DMS 273 (cell line): Measurements from ENCODE around the gene COP1.
"Not testable (repeated sequence)": the region's sequence is repeated elsewhere in the genome, so short reads cannot be mapped to it uniquely, and the experiment has no call there.

Source experiments
- DNase-seq: peaks from one replicate; lab custom pipeline; 2025; ENCODE audit not compliant: unreplicated experiment; lab: John Stamatoyannopoulos, UW

The COP1 gene

DNA sequence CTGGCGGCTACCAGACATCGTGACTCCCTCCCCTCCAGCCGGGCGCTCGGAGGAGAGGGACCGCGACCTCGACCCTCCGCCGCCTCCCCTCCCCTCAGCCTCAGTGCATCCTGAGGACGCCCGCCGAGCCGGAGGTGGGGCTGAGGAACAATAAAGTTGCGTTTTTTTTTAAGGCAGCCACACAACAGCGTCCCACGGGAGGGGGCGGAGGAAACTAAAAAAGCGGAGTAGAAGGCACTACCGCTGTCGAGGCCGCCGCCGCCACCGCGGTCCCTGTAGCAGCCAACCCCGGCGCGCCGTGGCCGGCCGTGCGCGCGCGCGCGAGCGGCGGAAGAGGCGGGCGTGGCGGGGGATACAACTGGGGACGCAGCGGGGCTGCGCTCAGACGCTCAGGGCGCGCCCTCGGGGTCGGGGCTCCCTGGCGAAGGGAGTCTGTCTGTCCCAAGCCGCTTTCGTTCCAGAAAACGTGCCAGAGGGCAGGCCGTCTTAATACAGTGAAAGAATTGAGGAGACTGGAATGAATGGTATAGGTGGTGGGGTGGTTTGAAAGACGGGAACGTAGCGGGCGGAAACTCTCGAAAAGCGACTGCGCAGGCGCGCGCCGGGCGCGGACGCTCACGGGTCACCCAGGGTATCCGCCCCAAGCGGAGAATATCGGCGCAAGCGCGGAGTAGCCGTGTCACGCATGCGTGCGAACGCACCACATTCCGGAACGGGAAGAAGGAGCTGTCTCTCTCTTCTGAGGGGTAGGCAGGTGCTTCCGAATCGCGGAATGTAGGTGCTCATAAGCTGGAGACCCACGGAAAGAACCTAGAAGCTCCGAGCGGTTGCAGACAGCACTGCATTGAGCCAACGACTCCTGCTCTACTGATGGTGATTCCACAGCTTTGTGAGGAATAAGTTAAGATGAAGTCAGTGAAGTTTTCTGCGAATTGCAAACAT lies at the start of gene COP1:
TSS of gene COP1 (minus strand) at position 326 of the 942 bp plus-strand sequence. CDS start at position 18, 308 bp downstream.
- peak; percentile 99 for DNase-seq

DNA sequence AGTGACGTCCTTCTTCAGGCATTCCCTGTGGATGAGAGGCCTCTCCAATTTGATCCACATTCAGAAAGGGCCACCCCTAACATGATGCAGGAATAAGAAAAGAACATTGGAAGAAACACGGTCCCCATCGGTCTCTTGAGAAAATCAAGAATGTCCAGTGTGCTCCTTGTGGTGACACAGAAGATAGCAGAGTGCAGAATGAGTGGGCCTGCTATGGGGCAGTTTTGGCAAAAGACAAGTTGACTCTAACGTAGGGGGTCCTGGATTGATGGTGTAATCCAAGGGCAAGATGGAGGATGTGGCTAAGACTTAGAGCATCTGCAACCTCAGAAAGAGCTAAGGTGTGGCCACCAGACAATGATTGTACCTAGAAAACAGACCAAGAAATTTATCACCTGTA lies 45.1 kb upstream of the COP1 start:
- no peak for DNase-seq

DNA sequence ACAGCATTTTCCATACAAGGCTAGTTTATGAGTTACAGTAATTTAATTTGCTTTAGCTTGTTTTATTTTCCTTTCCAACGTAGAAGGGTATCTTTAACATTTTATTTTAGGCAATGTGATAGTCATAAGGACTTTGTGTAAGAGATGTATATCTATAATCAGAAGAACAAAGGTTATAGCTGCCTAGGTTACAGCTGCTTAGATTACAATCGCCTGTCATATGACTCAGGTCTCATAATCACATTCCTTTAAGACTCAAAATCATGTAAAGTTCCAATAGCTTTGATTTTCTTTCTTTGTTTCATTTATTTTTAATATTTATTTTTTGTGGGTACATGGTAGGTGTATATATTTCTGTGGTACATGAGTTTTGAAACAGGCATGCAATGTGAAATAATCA lies 37.8 kb upstream of the COP1 start:
- no peak for DNase-seq

- no peak for DNase-seq
Measured at GRCh38 chr1:176243746-176244145, 36.7 kb upstream of the COP1 start.

DNA sequence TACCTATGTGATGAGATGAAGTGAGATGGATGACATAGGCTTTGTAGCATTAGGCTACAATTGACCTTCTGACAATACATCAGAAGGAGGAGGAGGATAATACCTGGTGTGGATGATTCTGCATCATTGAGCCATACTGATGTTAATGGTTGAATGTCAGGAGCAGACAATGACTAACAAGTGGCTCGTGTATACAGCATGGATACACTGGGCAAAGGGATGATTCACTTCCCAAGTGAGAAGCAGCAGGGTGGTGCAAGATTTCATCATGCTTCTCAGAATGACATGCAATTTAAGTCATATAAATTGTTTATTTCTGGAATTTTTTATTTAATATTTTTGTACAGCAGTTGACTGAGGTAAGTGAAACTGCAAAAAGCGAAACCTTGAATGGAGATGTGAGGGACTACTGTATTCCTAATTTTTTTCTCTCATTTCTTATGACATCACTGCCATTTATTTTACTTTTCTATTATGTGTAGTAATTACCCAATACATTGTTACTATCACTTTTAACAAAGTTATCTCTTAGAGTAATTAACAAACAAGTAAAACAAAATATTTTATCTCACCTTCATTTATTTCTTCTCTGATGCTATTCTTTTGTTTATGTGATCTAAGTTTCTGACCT lies 34.4 kb upstream of the COP1 start:
- no peak for DNase-seq

GRCh38 chr1:176233657-176234056 lies 26.6 kb upstream of the COP1 start:
- DNase-seq, result not testable (repeated sequence)

DNA sequence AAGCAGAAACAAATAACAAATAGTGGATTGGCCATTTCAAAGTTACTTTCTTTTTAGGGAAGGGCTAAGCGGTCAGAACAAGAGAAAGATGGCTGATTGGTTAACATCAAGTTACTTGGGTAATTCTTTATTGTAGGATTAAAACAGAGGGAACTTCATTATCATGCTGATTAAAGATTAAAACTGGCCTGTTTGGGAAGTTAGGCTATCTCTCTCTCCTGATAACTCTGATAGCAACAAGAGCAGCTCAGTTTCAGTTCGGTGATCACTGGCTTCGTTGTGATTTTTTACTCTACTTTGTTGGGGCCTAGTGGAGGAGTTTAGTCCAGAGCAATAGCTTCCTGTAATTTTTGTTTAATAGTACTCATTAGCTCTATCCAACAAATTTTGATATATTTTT lies 20.5 kb upstream of the COP1 start:
- no peak for DNase-seq

GRCh38 chr1:176225911-176226310 lies 18.8 kb upstream of the COP1 start:
- no peak for DNase-seq

DNA sequence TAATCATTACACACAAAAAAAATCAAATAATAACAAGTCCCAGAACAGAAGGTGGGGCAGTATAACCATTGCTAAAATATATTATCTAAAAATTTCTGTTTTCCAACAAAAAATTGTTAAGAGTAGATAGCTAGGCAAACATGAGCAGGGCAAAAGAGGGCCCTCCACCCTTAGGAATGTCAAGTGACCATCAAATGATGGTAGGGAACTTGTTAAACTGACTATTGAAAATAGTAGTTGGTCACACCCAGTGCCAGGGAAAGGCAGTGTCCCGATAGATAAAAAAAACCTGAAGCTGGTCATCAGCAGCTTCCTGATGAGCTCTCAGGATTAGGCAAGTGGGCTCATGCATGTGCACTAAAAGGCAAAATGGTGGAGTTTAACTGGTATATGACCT lies 18.4 kb upstream of the COP1 start:
- no peak for DNase-seq

GRCh38 chr1:176222196-176222595 lies 15.1 kb upstream of the COP1 start:
- no peak for DNase-seq

DNA sequence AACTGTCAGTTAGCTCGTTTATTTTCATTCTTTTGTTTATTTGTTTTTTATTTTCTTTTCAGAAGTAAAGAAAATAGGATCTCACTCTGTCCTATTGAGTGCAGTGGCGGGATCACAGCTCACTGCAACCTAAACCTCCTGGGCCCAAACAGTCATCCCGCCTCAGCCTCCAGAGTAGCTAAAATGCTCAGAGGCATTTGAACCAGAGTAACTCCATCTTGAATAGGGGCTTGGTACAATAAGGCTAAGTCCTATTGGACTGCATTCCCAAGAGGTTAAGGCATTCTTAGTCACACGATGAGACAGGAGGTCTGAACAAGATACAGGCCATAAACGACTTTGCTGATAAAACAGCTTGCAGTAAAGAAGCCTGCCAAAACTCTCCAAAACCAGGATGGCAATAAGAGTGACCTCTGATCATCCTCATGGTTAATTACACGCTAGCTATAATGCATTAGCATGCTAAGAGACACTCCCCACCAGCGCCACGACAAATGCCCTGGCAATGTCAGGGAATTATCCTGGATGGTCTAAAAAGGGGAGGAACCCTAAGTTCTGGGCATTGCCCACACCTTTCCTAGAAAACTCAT lies 13.1 kb upstream of the COP1 start:
- DNase-seq, result no peak

DNA sequence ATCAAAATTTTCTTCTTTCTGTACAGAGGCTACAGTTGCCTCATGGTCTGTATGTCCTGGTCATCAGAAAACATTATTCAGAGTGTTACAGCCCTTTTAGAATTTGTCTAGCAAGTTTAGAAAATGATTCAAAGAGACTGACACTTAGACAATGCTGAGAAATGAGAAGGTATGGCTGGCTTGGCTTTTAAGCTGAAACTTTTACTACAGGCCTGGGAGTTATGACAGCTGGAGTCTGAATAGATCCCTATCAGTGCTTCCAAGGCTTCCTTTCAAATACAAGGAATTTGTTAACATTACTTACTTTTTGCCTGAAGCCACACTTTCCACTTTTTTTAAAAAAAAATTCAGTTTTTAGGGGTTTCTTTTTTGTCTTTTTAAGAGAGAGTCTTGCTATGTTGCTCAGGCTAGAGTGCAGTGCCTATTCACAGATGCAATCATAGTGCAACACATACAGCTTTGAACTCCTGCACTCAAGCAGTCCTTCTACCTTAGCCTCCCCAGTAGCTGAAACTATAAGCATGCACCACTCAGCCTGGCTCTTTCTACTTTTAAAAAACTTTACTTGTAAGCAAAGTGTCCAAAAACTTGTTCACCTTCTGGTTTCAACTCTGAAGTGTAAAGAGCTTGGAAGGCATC lies 10.5 kb upstream of the COP1 start:
- no peak for DNase-seq

DNA sequence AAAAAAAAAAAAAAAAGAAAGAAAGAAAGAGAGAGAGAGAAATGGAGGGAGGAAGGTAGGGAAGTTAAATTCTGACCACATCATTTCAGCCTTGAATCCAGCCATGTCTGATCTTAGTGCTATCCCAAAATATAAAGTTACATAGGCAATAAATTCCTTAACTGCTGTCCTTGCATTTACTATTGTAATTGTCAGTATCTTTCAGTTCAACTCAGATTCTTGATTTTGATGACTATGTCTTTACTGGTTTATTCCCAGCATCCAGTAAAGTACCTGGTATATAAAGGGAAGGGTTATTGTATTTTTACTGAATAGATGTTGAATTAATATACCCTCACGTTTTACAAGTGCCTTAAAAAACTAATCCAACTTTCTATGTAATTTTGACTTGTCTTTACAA lies 8.9 kb upstream of the COP1 start:
- no peak for DNase-seq

GRCh38 chr1:176211396-176212165 lies 4.5 kb upstream of the COP1 start:
- no peak for DNase-seq

GRCh38 chr1:176208034-176208433 lies 948 bp upstream of the COP1 start:
- DNase-seq, result no peak

DNA sequence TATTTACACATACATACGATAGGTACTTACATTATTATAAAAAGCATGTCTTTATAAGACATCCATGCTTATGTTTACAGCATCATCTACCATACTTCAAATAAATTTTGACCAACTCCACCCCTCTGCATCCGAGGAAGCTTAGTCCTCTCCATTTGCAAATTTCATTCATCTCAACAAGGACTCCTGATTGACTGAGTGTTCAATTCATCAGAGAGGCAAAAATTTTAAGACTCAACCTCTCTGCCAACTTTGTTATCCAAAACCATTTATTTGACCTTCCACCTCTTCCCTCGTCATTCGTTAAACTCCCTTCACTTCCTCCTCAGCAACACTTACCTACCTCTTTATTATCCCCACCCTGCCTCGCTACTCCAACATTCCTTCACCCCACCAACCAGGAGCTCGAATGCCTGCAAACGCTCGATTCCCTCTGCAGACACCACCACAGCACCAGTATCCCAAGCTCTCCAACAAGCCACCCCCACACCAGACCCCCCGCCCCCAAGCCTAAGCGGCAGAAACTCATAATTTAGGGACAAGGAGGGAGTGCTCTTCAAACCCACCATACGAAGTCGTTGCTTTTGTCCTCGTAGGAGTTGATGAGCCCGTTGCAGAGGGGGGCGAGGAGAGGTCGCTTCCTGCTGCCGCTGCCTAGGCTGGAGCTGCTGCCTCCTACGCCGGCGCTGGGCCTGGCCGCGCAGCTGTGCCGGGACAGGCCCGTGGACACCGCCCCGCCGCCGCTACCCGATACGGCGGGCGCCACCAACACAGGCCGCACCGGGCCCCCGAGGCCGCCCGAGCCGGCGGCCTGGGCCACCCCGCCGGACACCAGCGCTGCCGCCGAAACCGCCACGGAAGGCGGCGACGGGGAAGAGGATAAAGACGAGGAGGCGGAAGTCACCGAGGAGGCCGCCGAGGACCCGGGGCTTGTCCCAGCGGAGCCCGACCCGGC lies 803 bp downstream of the COP1 start:
- DNase-seq, result peak; percentile 75

DNA sequence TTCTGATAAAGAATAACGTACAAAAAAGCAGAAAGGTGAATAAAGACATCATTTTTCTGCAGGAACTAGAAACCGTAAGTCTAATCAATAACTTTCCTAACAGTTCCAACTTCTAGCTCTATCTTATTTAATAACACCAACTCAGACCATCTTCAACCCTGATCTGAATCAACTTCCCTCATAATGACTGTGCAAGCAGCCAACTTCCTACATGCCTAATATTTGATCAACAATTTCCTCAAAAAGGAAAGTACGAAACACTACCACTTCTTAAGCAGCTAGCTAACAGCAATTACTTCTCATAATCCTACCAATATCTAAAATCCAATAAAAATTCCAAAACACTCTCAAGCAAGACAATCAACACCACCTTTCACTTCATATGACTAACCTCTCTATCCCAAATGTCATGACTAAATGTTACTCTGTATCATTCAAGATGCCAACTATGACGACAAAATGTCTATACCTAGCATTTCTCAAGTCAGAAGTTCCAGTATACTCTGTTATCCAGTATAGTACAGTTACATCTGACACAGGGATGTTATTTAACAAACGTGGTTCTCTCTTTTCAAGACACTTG lies 1.7 kb downstream of the COP1 start:
- no peak for DNase-seq

DNA sequence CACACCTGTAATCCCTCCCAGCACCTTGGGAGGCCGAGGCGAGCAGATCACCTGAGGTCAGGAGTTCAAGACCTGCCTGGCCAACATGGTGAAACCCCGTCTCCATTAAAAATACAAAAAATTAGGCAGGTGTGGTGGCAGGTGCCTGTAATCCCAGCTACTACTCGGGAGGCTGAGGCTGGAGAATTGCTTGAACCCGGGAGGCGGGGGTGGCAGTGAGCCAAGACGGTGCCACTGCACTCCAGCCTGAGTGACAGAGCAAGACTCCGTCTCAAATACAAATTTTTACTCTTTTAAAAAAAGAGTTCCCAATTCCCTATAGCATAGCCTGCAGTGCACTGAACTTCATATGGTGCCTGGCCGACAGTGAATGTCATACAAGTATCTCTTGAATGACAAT lies 2.4 kb downstream of the COP1 start:
- DNase-seq, result not testable (repeated sequence)

DNA sequence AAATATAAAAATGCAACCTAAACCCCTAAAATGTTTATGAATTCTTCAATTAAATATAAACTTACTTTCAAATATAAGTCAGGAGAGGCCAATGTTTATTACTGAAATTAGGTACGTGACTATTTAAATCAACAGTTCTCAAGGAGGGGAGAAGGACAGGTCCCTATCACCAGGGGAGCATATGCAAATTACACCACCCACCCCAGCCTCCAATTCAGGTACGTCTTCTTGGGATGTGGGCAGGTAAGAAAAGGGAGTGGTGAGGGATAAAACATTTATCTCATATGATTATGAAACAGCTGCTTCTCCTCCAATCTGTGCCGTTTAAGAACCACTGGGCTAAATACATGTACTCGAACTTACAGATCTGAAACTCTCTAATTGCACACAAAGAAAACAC lies 3.4 kb downstream of the COP1 start:
- DNase-seq, result no peak
